Ecto neural progenitor cell (in vitro differentiated cells): ENCODE measurements around the gene NLRP5.
"Not testable (repeated sequence)": the region's sequence is repeated elsewhere in the genome, so short reads cannot be mapped to it uniquely, and the experiment has no call there.

Experiments used
- DNase-seq: peaks from one replicate; pipeline ENCODE4 v3.0.0-alpha.2; 2018; ENCODE audit warnings: low spot score

Gene NLRP5

DNA sequence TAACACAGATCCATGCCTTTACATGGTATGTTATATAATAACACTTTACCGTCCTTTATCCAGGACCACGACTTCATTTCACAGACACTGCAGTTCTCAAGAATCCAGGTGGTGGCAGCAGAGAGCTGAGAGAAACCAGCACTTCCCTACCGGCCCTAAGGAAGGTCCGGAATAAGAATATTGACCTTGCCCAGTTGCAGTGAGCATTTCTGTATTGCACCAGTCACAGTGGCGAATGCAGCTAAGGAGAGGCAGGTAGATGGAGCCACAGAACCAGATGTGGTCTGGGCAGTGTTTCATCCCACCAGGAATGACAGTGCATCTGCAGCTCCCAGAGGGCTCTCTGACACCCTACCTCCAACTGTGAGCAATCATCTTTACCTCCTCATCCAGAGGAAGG, 89.9 kb downstream of the NLRP5 start:
- DNase-seq: no peak

DNA sequence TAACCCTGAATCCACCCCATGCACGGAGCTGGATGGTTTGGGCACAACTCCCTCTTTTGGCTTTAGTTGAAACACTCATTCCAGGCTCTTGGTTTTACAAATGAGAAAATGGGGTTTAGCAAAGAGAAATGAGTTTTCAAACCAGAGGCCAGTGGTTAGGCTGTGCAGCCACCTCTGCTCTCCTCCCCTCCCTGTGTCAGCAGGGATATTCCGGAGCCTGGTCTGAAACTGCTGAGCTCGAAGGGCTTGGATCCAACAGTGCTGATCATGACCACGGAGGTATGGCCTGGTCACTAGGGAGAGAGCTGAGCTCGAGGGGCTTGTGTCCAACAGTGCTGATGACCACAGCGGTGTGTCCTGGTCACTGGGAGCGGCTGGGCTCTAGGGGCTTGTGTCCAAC, 93.0 kb downstream of the NLRP5 start:
- no peak for DNase-seq

DNA sequence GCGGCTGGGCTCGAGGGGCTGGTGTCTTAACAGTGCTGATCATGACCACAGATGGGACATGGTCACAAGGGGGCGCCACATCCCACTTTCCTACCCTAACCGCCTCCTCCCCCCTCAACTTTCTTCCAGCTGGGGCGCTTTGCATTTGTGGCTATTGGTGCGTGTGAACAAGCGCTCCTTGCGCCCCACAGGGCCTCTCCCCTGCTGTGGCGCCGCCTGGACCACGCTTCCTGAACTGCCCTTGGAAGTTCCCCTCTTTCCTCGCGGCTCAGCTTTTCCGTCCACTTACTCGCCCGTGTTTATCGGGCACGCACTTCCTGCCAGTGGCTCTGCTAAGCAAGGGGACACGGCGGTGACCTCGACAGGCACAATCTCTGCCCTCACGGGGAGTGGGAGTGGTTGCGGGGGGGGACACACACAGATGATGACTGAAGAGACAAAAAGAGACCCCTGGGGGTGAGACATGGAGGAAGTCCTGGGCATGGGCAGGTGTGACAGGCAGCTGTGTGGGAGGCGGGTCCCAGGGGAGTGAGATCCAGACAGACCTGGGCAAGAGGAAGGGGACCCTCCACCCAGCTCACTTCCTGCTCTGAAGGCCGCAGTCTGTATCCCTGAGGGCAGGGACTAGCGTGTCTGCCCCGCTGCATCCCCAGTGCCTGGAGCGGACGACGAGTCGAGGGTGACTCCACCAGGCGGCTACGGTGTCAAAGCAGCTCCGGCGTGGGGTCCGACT, 94.3 kb downstream of the NLRP5 start:
- peak; percentile 86 for DNase-seq

DNA sequence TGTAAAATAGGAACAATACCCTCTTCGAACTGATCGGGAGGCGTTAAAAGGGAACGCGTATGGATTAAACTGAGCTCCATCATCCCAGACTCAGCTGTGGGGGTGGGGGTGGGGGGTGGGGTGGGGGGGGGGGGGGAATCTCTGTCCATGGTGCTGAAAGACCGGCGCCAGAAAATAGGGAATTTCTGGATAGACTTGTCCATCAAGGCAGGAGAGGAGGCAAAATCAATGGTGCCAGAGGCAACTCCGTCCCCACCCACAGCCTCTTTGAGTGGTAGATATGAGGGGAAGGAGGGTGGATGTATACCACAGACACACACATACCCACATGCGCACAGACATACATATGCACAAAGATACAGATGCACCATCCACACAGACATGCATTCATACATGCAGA, 97.1 kb downstream of the NLRP5 start:
- no peak for DNase-seq

DNA sequence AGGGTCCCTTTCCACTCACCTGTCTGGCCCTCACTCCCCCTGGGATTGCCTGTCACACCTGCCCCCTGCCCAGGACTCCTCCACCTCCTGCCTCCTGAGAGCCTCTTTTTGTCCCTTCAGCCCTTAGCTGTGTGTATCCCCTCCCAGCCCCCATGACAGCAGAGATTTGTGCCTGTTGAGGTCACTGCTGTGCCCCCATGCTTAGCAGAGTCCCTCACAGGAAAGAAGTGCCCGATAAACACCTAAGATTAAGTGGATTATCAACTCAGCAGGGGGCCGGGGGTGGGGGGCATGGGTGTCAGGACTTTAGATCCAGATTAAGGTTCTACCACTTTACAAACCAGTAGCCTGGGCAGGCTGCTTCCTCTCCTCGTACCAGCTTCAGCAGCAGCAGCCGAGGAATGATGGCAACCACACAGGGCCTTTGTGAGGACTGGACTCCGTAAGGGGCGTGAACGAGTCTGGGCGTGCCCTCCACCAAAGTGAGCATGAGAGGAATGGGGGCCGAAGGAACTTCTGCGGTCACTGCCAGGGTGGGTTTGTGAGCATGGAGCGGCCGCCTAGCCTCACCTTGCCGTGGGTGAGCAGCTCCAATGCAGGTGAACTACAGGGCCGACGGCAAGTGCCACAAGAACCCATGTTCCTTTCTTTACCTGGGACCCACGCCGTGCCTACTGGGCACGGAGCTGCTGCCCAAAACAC, 98.4 kb downstream of the NLRP5 start:
- DNase-seq: no peak

DNA sequence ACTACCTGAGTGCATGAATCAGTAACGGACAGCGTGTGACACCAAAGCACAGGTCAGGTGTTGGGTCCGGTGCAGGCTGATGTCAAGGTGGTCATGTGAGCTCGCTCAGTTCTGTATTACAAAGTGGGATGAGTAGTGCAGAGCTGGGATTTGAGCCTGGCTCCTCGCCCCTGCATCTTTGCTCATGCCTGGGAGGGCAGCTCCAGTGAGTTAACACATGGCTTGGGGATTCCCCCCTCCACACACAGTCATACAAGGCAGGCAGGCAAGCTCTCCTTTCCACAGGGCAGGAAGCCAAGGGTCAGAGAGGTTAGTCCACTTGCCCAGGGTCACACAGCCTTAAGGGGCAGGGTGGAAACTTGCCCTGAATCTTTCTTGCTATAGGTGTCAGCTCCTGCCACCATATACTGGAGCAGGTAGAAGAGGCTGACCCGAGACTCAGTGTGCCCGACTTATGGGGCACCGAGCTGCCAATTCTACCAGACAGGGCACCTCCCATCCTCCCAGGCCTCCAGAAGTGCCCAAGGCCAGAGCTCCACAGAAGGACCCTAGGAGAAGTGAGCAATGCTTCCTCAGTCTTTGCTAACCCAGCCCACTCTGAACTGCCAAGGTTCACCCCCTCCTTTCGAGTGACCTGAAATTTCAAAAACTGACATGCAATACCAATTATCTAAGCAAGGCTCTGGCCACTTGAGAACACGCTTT, 99.1 kb downstream of the NLRP5 start:
- DNase-seq: no peak

DNA sequence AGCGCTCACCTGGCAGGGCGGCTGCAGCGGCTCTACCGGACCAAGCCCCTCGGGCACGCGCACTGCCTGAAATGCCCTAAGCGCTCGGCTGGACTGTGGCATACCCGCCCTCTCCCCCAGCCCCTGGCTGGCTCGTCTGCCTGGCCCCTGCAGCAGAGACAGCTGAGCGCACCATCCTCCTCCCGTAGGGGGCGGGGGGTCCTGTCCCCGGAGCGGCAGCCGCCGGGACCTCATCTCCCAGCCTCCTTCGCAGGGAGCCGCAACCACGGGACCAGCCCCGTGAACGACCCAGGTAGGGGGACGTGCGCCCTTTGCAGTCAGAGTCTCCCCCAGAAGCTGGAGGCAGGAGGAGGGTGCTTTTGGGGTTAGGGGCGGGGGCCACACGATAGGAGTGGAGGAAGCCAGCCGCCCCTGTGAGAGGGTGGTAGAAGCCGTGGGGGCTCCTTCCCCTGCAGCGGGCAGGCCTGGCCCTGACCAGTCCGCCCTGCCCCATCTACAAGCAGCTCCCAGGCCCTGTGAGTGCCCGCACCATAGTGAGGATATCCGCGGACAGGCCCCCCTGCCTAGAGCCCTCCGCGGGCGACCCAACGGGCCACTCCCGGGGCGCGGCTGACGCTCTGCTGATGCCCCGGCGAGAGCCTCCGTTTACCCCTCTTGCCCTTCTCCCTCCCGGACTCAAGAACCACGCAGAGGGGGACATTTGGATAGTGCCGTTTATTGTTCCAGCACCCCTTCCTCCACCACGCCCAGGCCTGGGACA, 100.3 kb downstream of the NLRP5 start:
- no peak for DNase-seq

DNA sequence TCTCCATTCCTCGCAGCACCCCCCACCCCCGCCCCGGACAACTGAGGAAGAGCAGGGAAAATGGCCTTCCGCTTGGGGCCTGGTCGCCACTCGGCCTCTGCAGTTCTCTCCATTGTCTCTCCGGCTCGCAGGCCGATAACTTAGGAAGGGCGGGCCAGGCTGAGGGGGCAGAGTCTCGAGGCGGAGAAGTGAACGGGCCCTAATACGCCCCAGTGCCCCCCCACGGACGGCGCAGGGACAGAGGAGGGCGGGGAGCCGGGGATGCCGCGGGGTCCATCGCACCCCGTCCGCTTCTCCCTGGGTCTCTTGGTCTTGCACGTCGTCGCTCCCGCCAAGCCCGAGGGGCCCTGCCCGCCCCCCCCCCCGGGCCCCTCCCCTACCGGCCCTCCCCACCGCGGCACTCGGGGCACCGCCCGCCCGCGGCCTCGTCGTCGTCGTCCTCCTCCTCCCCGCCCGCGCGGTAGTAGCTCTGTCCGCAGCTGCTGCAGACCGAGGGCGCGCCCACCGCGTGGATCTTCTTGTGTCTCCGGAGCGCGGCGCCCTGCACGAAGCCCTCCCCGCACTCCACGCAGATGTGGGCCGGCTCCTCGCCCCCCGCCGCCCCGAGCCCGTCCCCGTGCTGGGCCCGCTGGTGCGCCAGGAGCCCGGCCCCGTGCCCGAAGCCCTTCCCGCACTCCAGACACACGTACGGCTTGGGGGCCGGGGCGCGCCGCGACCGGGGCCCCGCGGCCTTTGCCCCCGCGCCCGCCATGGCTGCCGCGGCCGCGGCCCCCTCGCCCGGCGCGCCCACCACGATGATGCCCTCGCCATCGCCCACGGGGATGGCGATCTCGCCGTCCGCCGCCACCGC, 101.3 kb downstream of the NLRP5 start:
- DNase-seq: no peak

DNA sequence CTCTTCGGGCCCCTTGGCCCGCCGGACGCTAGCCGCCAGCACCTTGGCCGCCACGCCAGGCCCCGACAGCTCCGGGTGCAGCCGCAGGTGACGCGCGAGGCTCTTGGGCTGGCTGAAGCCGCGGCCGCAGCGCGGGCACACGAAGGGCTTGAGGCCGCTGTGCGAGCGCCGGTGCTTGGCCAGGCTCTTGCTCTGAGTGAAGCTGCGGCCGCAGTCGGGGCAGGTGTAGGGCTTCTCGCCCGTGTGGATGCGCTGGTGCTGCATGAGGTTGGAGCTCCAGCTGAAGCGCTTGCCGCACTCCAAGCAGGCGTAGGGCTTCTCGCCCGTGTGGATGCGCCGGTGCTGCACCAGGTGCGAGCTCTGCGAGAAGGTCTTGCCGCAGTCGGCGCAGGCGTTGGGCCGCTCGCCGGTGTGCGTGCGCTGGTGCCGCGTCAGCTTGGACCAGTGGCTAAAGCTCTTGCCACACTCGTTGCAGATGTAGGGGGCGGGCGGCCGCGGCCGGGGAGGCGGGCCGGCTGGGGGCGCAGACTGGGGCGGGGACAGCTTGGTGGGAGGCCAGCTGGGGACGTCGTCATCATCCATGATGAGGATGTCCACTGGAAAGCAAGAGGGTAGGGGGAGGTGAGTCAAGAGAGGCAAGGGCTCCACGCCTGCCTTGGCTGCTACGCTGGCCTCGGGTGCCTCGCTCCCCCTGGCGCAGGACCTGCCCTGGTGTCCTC, 102.1 kb downstream of the NLRP5 start:
- DNase-seq: no peak

DNA sequence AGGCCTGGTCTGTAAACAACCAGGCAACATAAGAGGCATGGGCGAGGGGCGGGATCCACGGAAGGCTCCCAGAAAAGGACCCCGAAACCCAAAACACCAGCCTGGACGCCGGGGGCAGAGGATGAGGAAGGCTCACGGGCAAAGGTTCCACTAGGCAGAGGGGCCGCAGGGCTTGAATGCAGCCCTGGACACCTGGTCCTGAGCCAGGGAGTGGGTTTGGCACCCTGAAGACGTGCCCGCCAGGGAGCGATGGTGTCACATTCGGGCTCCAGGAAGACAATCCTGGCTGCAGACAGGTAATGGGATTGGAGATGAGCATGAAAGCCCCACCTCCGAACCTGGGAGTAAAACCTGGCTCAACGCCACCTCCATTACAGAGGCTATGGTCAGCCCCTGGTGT, 102.8 kb downstream of the NLRP5 start:
- DNase-seq: no peak

DNA sequence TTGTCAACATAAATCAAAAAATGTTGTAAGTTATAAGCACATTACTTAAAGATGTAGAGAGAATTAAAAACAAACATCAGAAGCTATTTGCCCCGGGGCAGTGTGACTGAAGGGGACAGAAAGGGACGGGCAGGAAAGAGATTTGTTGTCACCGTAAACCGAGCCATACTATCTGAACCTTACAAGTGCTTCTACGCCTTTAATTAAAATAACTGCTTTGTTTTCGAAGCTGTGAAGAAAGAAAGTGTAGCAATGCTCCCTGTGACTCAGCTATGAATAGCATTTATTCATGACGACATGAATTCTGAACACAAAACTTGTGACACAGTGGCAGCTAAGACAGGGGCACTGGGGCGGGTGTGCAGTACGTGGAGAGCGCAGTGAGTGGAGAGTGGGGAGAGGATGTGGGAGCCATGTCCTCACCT, 104.5 kb downstream of the NLRP5 start:
- DNase-seq: no peak

DNA sequence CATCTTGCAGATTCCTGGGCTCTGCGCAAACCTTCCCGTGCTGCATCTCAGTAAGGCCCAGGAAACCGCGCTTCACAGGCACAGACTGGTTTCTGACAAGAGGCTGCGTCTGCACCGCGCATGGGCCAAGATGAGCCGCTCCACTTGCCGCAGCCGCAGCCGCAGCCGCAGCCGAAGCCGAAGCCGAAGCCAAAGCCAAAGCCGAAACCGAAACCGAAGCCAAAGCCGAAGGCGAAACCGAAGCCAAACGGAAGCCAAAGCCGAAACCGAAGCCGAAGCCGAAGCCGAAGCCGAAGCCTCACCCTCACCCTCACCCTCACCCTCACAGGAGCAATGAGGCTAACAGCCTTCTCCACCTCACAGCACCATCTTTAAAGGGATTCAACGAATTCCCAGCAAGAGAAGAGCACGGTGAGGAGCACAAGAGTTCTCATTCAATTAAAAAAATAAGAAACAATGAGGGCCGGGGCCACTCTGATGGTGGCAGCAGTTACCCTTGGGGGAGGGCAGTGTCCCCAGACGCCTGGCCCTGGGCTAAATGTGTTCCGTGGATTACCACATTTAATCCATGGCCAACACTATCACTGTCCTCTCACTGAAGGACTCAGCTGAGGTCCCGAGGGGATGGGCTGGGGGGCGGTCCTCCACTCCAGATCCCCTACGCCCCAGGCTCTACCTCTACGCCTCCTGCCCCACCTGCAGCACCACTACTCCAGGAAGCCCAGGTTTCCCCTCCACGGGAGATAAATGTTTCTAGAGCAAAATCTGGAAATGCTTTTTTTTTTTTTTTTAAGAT, 105.4 kb downstream of the NLRP5 start:
- no peak for DNase-seq

DNA sequence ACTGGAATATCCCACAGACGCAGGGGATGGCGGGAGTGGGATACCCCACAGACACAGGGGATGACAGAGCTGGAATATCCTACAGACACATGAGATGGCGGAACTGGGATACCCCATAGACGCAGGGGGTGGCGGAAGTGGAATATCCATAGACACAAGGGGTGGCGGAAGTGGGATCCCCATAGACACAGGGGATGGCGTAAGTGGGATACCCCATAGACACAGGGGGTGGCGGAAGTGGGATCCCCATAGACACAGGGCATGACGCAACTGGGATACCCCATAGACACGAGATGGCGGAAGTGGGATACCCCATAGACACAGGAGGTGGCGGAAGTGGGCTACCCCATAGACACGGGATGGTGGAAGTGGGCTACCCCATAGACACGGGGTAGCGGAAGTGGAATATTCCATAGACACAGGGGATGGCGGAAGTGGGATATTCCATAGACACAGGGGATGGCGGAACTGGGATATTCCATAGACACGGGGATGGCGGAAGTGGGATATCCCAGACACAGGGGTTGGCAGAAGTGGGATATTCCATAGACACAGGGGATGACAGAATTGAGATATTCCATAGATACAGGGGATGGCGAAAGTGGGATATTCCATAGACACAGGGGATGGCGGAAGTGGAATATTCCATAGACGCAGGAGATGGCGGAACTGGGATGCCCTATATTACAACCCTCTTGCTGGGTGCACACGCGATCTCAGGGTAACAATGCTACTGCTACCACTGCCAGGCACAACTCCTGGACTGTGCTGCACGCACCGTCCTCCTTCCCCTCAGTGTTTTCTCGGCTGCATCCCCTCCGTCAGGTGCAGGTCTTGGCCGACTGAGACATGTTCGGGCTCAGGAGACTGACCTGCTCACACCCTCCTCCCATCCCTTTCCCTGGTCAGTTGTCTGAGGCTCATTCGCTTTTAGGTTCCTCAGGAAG, 106.4 kb downstream of the NLRP5 start:
- no peak for DNase-seq

DNA sequence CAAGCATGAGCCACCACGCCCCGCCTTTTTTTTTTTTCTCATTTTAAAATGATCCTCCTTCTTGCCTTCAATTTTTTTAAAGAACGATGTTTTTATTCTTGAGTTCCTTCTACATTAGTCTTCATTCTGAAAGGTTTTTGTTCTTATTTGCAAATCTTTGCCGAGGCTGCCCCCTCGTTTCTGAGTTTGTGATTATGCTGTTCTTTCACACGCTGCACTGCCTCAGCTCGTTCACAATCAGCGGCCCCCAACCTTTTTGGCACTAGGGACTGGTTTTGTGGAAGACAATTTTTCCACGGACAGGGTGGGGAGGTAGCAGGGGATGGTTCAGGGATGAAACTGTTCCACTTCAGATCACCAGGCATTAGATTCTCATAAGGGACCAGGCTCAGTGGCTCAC, 107.9 kb downstream of the NLRP5 start:
- no peak for DNase-seq

DNA sequence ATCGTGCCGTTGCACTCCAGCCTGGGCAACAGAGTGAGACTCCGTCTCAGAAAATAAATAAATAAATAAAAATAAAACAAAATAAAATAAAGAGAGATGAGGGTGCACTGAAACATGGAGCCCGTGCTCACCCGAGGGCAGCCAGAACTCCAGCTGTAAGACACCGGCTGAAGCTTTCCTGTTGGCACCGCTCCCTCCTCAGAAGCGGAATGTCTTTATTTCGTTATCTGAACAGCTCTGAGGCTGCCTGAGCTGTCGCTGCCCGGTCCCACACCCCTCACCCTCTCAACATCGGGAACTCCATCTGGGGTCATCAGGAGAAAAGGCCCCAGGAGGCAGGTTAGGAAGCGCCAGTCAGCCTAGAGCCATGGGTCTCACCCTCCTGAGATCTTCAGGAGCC, 110.1 kb downstream of the NLRP5 start:
- no peak for DNase-seq

DNA sequence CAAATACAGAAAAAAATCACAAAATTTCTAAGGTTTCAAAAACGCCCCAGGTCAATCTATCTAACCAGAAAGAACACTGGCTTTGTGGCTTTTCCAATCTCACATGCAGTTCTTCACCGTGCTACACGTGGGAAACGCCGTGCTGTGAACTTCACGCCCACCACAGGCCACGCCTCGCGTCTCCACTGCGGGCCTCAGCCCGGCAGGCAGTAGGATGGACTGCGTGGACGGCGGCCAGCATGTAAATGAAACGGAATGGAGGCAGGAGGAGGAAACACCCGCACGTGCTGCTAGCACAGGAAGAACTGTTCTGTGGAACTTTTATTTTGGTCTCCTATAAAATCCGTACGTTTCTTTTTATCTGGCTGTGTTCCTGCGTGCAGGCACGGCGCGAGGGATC, 110.7 kb downstream of the NLRP5 start:
- DNase-seq: no peak

DNA sequence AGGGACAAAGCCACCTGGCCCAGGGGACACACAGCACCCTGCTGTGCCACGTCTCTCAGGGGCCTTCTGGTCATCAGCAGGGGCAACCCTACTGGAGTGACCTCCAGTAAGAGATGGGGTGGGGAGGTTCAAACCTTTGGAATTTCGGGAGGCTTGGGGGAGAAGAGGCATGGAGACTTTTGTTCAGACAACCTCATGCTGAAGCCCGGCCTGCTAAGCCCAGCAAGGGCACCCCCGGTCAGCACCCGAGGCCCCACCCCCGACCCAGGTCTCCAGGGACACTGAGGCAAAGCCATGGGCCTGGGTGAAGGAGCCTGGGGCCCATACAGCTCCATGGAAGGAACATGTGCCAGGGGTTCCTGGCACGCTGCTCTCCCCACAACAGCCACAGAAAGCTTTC, 111.2 kb downstream of the NLRP5 start:
- no peak for DNase-seq

DNA sequence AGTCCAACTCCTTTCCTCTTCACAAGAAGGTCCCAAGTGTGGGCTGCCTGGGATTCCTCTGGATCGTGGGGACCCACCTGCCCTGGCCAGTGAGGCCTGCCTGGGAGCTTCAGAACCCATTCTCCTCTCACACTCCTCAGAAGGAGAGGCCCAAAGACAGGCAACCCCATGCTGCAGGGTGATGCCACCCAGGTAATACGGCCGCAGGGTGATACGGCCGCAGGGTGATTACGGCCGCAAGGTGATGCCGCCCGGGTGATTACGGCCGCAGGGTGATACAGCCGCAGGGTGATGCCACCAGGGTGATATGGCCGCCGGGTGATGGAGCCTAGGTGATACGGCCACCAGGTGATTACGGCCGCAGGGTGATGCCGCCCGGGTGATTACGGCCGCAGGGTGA, 111.7 kb downstream of the NLRP5 start:
- DNase-seq: not testable (repeated sequence)
